Effector CD4-positive, alpha-beta T cell (primary cell): ENCODE data around the gene RASL12.
A peak's percentile ranks its signal among the peaks of the same experiment; 100 is the strongest.
"Not testable (repeated sequence)": the region's sequence is repeated elsewhere in the genome, so short reads cannot be mapped to it uniquely, and the experiment has no call there.

Experiments used
- DNase-seq: peaks from one replicate; pipeline ENCODE4 v3.0.0-alpha.2; 2020

The RASL12 gene

DNA sequence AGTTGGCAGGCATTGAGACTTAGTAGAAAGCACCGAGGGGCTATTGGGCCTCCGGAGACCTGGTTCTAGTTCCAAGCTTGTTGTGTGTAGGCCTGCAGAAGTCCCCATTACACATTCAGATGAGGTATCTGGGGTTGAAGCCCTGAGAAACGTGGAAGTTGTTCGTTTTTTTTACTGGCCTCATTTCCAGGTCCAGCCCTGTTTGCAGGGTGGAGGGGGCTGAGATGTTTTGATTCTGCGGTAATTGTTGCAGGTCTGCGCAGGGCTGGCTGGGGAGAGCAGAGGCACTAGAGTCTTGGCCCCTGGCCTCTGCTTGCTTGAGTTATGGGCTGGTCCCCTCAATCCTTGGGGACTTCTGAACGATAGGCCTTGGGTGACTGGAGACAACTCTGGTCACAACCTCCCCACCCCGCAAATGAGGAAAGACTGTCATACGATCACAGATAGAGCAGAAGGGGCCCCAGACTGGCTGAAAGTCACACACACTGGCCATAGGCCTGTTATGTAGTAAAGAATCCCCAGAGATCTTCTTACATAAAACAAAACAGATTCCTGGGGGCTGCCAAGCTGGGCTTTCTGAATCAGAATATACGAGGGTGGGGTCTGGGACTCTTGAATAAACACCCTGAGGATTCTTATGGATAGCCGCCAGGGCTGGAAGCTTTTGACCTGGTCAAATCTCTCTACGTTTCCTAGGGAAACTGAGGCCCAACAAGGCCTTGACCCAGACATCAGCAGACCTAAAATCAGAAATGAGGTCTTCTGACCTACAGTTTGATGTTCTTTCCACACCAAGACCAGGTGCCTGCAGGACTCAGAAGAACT, 24.4 kb upstream of the RASL12 start:
- no peak for DNase-seq

DNA sequence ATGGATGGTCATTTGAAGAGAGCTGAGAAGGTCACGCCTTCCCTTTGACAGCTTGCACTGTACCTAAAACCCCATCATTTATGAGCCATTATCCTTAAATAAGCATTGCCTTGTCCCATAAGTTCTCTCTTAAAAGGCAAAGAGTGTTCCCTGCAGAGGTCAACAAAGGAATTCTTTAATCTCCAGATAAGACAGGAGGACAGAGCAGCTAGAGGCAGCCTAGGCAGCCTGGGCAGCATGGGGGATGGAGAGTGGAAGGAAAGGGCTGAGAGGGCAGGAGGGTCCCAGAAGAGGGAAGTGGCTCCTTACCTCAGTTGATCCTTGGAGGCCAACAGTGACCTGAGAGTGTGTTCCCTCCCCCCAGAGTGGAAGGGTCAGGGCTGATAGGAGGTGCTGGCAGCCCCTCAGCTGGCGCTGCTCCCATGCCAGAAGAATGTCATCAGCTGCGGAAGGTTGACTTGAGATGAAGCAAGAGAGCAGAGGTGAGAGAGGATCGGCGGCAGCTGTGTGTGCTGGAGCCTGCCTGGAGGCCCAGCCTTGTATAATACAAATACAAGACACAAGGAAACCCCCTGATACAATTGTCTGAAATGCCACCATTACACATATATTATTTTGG, 21.5 kb upstream of the RASL12 start:
- no peak for DNase-seq

DNA sequence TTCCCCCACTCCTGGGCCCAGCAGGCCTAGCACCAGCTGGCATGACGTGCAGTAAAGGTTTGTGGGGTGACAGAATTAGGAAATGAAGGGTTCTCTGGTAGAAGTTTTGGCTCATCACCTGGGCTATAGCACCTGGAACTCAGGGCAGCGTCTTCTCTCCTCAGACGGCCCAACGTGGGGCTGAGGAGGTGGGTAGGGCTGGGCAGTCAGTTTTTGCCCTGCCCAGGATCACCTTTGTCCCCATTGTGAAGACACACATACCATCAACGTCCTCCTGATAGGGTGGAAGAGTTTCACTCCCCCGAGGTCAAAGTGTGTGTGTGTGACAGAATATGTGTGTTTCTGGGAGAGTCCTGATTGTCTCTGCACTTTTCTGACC, 20.8 kb upstream of the RASL12 start:
- DNase-seq, result no peak

DNA sequence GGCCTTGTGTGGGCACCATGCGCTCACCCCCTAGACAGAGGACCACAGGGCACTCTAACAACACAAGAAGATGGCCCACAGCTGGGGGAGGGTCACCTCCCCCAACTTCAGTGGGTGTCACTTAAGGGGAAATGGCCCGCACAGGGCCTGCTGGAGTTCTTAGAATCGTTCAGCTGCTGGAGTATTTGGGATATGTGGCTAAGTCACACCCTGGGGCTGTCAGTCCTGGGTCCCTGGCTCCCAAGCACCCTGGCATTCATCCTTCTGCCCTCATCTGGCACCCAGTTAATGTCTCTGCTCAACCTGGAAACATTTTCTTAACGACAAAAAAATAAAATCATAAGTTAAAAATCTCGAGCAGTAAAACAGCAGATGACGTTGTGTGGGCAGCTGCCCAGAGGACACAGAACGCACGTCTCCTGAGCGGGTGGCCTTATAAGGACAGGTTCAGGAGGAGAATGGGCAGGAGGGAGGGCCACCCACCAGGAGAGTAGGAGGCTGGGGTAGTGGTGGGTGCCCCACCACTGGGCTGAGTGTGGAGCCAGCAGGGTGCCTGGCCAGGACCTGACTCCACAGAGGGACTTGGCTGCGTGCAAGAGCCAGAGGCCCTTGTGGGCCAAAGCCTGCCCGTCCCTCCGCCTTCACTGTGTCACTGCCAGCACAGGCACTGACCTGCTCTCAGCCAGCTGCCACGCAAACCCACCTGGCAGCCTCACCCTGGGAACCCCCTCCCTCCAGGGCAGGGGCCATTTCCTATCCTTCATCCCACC, 20.3 kb upstream of the RASL12 start:
- DNase-seq, result no peak

DNA sequence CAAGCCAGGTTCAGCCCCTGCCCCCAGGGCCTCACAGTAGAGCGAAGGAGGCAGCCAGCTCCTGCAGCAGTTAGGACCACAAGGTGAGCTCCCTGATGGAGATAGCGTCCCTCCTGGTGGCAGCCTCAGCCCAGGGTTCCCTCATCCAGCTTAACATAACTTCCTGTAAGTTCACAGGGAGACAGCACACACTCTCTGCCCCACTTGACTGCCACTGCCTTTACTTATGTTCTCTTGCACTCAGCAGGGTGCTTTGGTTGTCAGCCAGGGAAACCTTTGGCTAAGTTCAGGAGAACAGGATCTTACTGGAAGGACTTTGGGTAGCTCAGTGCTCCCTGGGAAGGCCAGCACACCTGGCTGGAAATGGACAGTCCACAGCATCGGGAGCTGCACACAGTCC, 19.6 kb upstream of the RASL12 start:
- no peak for DNase-seq

DNA sequence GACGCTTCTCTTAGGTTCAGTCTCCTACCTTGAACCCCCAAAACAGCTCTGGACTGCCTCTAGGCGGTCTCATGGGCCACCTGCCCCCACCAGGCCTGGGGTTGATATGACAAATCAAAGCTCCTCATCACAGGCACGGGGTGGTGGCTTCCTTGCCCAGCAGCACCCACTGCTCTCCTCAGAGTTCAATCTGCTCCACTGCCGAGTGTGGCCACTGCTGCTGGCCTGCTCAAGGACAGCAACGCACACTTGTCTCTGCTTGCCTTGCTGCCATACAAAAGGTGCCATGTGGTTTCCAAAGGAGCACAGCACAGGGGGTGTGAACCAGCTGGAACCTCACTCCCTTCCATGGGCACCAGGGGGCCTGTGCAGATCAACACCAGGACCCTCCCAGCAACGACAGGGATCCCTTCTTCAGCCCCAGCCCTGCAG, 18.9 kb upstream of the RASL12 start:
- DNase-seq, result no peak

DNA sequence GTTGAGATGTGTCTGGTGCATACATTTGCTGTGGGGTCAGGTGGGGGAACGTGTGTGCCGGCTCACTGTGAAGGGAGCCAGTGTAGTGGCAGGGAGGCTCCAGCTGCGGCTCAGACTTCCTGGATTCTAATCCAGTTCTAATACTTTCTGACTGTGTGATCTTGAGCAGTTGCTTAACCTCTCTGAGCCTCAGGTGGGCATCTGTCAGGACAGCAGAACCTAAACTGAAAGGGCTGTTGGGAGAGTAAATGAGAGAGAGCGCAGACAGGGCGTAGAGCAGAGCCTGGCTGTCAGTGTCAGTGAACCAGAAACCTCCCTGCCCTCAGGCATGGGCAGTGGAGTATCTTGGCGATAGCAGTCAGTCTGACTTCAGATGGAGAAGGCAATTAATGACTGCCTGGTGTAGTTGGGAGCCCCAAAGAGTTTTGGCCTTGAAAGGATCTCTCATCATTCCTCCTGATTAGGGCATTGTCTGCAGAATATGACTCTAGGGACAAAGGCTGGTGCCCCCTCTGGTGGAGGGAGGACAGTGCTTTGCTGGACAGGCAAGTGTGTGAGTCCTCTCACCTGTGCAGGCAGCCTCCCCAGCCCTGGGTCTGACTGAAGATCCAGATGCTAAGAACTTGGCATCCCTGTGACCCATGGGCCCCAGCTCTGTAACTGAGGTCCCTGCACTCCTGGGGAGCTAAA, 18.3 kb upstream of the RASL12 start:
- no peak for DNase-seq

DNA sequence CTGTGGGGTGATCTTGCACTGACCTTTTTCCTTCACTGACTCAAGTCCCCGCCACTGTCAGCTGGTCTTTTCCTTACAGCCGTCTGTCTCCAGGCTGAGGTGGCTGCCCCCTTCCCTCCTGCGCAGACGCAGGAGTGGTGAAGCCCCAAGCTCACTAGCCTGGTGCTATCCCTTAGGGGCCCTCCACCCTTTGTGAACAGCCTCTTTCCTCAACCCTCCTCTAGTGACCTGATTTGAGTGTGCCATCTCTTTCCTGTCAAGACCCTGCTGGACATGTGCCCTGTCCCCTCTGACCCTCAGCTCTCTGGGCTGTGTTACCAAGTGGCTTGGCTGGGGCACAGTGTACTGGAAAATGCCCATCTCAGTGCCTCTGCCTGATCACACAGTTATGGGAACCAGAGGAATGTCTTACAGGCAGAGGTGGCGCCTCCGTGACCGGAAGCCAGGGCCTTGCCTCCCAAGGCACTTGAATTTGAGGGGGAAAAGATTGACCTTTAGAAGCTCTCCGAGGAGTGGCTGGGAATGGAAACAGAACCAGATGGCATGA, 17.5 kb upstream of the RASL12 start:
- DNase-seq, result no peak

- no peak for DNase-seq
Measured at GRCh38 chr15:65084500-65085206, 16.9 kb upstream of the RASL12 start.

- no peak for DNase-seq
Measured at GRCh38 chr15:65083262-65083701, 15.5 kb upstream of the RASL12 start.

DNA sequence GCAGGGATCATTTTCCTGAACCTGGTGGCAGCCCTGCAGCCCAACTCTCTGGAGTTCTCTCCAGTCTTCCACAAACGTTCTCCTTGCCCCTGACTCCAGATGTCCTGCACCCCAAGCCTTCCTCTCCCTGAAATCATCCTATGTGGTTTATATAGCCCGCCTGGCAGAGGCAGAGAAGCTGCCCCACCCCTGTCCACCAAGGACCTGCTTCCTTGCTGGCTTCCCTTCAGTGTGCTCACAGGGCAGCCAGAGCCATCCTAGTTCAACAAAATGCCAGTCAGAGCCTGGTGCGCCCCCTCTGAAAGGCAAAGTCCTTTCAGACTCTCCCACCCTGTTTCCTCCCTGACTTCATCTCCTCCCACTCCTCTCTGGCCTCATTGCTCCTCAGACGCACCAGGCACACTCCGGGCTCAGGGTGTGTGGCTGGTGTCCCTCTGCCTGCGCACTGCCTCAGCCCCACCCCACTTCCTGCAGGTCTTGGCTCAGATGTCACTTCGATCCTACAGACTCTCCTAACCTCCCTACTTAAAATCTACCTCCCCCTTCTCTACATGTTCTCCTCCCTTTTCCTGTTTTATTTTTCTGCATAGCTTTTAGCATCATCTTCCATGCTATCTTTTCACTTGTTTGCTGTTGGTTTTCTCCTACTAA, 14.6 kb upstream of the RASL12 start:
- no peak for DNase-seq

GRCh38 chr15:65081758-65082157, 14.0 kb upstream of the RASL12 start:
- no peak for DNase-seq

DNA sequence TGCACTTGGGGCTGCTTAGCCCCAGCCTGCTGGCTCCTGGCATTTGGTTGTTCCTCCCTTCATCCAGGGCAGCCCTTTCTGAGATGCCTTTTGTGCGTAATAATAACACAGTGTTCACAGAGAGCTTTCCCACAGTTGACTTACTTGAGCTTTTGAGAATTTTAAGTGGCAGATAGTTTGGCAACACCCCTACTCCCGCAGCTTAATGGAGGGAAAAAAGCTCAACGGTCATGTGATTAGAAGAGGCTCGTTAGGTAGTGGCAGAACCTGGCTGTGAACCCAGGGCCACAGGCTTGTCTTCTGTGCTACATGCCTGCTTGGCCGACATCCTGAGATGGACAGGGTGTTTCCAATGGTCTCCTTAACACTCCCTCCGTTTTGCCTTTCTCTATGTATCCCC, 13.5 kb upstream of the RASL12 start:
- no peak for DNase-seq

DNA sequence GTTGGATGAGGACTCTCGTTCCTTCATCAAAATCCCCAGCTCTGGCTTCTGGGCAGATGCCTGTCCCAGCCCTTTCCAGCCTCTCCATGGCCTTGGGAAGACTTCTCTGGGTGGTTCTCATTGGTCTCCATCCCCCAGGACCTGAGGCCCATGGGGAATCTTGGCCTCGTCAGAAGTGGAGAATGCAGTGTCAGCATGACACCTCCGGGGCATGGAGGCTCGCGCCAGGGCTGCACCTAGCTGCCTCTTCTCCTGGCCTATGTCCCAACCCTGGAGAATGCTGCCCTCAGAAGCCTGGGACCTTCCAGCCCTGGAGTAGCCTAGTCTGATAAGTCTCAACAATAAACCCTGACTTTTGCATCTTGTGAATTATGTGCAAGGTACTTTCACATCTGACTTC, 11.8 kb upstream of the RASL12 start:
- DNase-seq, result no peak

DNA sequence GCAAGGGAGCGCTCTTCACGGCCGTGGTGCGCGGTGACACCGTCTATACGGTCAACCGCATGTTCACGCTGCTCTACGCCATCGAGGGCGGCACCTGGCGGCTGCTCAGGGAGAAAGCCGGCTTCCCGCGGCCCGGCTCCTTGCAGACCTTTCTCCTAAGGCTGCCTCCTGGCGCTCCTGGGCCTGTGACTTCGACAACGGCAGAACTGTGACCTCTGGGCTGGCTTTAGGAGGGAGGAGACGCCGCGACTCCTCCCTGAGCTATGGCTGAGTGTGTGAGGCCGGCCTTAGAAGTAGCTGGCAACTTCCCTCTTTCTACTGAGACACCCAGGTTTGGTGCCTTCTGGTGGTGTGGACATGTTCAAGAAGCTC, 10.2 kb upstream of the RASL12 start:
- DNase-seq, result peak; percentile 24

- DNase-seq, result no peak
Measured at GRCh38 chr15:65077291-65077980, 9.6 kb upstream of the RASL12 start.

GRCh38 chr15:65076486-65077290, 8.9 kb upstream of the RASL12 start, which contains the start of gene KBTBD13:
TSS of gene KBTBD13 (plus strand) at chr15:65076746. CDS start at chr15:65076816, 70 bp downstream.
- DNase-seq, result no peak

- DNase-seq, result not testable (repeated sequence)
Measured at GRCh38 chr15:65075607-65076395, 8.0 kb upstream of the RASL12 start.

DNA sequence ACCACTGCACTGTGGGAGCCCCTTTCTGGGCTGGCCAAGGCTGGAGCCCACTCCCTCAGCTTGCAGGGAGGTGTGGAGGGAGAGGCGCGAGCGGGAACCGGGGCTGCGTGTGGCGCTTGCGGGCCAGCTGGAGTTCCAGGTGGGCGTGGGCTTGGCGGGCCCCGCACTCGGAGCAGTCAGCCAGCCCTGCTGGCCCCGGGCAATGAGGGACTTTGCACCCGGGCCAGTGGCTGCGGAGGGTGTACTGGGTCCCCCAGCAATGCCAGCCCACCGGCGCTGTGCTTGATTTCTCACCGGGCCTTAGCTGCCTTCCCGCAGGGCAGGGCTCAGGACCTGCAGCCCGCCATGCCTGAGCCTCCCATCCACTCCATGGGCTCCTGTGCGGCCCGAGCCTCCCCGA, 7.2 kb upstream of the RASL12 start:
- not testable (repeated sequence) for DNase-seq
